Stimulated activated CD4-positive, alpha-beta T cell treated with anti-CD3 and anti-CD28 coated beads, Interleukin-2, amount 100 ng/mL, for 4 hours (primary cell): ENCODE data around the gene PRKD1.

Source experiments
- DNase-seq: peaks from one replicate; pipeline ENCODE4 v3.0.0-alpha.2; 2020; ENCODE audit warnings: low read depth

Gene PRKD1

GRCh38 chr14:29603696-29604095 lies 324.0 kb downstream of the PRKD1 start:
- DNase-seq, result no peak

GRCh38 chr14:29601616-29602015 lies 326.0 kb downstream of the PRKD1 start:
- DNase-seq, result no peak

- DNase-seq, result no peak
Measured at GRCh38 chr14:29587761-29588470, 339.7 kb downstream of the PRKD1 start.

GRCh38 chr14:29587046-29587445 lies 340.6 kb downstream of the PRKD1 start:
- DNase-seq, result no peak

- no peak for DNase-seq
Measured at GRCh38 chr14:29584992-29585391, 342.7 kb downstream of the PRKD1 start.

- DNase-seq, result no peak
Measured at GRCh38 chr14:29580763-29581162, 346.9 kb downstream of the PRKD1 start.

DNA sequence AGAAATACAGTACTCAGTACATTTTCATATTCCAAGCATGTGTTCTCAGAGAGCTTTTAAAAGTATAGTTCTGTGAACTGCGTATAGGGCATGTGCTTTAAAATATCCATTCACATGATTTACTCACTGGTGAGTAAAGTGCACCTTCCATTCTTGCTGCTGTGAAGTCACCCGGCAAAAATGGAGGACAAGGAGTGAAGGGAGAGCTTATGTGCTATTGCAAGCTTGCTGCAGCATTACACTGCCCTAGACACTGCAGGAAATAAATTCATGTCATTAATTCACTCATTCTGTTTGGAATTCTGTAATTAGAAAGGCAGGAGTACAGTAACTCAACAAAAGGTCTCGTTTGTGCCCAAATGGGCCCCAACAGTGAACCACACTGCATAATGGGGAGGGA lies 347.8 kb downstream of the PRKD1 start:
- DNase-seq, result no peak

GRCh38 chr14:29576927-29577326 lies 350.7 kb downstream of the PRKD1 start:
- DNase-seq, result no peak

GRCh38 chr14:29569194-29569593 lies 358.5 kb downstream of the PRKD1 start:
- no peak for DNase-seq

- DNase-seq, result no peak
Measured at GRCh38 chr14:29566194-29566593, 361.5 kb downstream of the PRKD1 start.

GRCh38 chr14:29558516-29558915 lies 369.1 kb downstream of the PRKD1 start:
- DNase-seq, result no peak

DNA sequence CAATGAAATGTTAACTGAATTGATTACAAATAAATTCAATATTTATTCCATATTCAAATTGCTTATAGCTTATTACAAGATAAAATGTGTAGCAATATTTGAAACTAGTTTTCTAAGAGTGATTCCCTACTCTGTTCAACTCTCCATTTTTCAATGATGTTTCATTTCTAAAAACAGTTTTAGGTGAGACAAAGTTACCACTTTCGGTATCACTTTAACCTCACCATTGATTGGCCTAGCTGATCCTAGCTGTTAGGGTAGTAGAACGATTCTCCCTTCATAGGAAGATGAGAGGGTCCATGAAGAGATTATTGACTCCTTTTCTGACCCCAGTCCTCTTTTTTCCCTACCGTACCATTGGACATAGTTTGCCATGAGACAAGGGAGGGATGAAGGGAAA lies 373.3 kb downstream of the PRKD1 start:
- no peak for DNase-seq

- DNase-seq, result no peak
Measured at GRCh38 chr14:29553427-29553826, 374.2 kb downstream of the PRKD1 start.

- no peak for DNase-seq
Measured at GRCh38 chr14:29548948-29549370, 378.7 kb downstream of the PRKD1 start.

DNA sequence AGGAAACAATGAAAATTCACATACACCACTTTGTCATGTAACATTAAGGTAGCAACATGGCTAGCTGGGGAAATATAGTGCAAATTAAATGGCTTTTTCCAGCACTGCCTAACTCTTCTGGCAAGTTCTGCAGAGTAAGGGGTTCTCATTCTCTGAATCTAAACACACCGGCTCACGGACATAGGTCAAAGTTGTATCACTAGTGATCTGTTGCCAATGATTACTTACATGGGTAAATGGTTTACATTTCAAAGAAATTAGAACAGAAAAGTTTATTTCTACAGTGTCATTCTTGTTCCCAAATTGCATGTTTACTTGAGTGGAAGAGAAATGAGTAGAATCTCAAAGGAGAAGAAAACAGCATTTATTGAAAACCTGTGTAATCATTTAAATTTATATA lies 381.9 kb downstream of the PRKD1 start:
- DNase-seq, result no peak

GRCh38 chr14:29536886-29537511 lies 390.6 kb downstream of the PRKD1 start:
- no peak for DNase-seq

DNA sequence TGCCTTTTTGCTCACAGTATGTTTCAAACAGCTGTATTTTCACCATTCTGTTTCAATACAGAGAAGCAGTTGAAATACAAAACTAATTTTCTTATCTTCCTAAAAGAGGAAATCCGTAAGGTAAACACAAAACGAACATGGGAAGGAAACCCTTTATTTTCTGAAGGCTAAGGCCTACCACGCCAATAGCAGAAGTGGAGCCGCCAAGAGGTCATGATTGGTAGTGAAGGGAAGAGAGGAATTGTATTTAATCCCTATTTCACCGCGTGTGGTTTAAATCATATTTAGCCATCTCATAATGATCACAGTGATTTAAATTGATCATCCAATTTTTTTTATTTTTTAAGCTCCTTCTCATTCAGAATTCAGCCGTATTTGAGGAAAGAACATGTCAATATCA lies 398.2 kb downstream of the PRKD1 start:
- no peak for DNase-seq

DNA sequence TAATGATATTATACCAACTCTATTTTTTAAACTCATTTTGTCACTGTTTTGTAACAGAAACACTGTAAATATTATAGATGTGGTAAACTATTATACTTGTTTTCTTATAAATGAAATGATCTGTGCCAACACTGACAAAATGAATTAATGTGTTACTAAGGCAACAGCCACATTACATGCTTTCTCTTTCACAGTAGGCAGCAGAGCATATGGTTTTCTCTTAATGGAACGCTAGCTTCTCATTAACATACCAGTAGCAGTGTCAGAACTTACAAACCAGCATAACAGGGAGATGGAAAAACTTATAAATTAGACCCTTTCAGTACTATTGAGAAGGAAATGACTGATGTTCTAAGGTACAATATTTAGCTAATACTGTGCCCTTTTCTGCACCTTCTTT lies 398.8 kb downstream of the PRKD1 start:
- DNase-seq, result no peak

DNA sequence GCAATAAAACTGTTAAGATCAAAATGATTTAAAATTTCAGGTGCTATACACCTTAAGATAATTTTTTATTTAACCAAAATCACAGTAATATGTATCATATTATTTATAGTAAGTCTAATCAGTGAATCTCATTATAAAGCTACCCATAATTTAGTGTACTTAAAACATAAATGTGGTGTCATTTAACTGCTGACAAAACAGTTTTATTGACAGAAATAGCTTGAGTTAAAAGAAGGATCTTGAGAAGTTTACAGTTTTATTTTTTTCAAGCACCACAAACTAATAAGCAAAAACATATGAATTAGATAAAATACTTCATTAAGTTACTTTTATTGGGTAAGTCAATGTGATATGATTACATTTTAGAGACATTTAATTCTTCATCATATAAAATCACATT lies 400.4 kb downstream of the PRKD1 start:
- DNase-seq, result no peak
